Fibroblast of pulmonary artery (primary cell): ENCODE results near the gene COG6.
A peak's percentile ranks its signal among the peaks of the same experiment; 100 is the strongest.

Experiments
- DNase-seq: peaks from one replicate; pipeline ENCODE4 v3.0.0-alpha.2; 2010; ENCODE audit warnings: low read depth
- H3K4me3 ChIP-seq: replicated peaks from 2 replicates; pipeline ENCODE4 v1.5.1; 2011; ENCODE audit warnings: low read depth, mild to moderate bottlenecking, control low read depth, low read length, moderate library complexity
- TF ChIP-seq, protein P1 (sequence below): IDR thresholded peaks from 2 replicates; pipeline ENCODE4 v1.5.1; 2011; ENCODE audit warnings: mild to moderate bottlenecking, control low read depth, low read length, inconsistent platforms; ENCODE audit errors: missing control alignments

The COG6 gene

DNA sequence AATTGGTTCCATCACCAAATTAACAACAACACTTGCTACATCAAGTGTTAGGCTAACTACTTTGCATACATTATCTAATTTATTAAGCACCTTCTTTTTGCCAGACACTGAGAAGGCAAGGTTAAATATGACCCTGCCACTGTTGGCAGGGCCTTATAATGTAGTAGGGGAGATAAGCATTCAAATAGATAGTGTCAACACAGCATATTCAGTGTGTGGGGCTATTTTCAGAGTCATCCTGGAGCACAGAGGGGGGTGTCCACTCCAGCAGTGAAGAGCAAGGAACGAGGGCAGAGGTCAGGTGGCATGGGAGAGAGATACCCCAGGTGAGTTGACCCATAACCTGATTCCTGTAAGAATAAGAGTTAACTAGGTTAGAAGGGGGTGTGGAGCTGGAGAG, 121.6 kb downstream of the COG6 start:
- H3K4me3 ChIP-seq = no peak overlapping the region
- TF ChIP-seq, protein P1, sequence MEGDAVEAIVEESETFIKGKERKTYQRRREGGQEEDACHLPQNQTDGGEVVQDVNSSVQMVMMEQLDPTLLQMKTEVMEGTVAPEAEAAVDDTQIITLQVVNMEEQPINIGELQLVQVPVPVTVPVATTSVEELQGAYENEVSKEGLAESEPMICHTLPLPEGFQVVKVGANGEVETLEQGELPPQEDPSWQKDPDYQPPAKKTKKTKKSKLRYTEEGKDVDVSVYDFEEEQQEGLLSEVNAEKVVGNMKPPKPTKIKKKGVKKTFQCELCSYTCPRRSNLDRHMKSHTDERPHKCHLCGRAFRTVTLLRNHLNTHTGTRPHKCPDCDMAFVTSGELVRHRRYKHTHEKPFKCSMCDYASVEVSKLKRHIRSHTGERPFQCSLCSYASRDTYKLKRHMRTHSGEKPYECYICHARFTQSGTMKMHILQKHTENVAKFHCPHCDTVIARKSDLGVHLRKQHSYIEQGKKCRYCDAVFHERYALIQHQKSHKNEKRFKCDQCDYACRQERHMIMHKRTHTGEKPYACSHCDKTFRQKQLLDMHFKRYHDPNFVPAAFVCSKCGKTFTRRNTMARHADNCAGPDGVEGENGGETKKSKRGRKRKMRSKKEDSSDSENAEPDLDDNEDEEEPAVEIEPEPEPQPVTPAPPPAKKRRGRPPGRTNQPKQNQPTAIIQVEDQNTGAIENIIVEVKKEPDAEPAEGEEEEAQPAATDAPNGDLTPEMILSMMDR = no peak
- DNase-seq = no peak

DNA sequence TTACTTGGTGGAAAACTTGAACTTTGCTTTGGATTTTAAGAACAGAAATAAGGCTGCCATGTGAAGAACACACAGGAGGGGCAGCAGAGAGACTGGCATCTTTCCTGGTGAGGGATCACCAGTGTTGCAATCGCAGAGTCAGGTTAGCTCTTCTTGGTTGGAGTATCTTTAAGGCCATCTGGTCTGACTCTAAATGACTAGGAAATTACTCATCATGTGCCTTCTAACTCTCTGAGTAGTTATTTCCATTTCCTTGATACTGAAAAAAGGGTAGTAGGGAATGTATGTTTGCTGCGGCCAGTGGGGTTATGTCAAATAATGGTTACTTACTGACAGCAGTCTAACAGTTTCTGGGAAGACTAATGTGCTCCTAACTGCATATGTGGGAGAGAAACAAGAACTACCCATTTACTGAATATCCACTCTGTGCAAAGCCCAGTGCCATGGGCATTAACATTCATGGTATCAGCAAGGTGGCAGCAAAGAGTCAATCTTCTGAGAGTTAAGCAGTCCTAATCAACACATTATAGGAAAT, 122.1 kb downstream of the COG6 start:
- peak; percentile 87 for DNase-seq
- no peak overlapping the region for H3K4me3 ChIP-seq
- TF ChIP-seq, protein P1 = peak; percentile 53

DNA sequence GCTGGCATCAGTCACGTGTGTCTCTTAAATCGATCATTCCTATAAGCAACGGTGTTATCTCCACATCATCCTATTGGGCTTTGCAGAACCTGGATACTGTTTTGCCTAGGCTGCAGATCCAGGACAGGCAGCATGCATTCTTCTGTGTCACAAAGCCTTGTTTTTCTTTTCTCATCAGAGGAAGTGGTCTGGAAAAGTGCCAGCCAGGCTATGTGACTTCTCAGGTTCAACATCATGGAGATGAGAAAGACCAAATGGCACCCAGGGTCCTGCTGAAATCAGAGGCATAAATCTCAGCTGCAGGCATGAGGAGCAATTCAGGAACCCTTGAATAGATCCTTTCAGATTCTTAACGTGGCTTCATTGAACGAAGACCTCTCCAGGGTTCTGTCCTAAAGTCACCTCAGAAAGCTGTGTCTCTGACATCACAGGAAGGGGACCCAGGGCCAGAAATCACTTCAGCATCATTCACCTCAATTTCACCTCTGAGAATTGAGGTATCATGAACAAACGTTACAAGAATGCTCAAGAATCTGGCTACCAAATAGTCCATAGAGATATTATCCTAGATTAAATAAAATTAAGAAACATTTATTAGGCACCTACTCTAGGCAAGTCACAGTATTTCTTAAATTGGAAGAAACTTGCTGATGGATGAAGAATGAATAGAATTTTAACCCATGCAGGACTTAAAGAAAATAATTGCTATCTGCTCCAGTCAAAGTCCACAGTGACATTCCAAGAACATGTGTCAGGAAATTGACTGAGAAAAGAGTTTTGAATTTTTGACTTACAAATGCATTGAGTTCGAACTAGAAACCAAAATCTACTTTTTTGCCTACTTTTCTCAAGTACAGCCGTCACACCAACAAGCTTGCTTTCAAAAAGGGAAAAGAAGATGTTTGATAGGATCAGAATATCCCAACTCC, 124.1 kb downstream of the COG6 start:
- no peak overlapping the region for H3K4me3 ChIP-seq
- peak; percentile 60 for DNase-seq
- TF ChIP-seq, protein P1 = no peak

DNA sequence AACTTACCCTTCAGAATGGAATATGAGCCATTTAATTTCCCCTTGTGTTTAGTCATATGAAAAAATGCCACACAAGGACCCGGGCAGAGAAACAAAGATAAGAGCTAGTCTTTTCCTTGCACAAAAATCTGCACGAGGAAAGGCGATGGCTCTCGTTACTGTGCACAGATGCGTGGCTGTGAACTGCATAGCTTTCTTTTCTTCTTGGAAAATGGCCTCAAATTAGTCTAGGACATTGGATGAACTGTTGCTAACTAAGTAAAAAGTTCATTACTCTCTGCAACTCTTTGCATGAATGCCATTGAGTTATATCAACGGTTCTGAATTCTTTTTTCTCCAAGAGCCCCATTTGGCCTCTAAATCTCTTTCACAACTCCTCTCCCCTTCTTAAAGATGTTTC, 125.2 kb downstream of the COG6 start:
- H3K4me3 ChIP-seq = no peak overlapping the region
- DNase-seq = no peak
- TF ChIP-seq, protein P1 = no peak

DNA sequence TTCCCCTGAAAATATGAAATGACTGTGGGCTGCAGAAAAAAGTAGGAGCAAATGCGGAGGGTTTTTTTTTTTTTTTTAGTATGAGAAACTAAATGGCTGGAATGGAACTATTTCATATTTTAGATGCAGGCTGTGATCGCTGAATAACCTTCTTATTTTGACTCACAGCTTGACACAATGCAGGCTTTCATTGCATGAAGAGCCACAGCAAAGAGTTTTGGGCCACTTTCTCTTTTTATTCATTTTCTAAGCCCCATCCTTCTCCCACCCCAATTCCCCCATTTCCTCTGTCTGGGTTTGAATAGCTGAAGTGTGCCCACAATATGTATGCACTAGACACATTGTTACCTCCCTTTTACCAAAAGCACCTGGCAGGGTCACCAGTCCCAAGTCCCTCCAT, 125.9 kb downstream of the COG6 start:
- H3K4me3 ChIP-seq = no peak overlapping the region
- DNase-seq = no peak
- TF ChIP-seq, protein P1 = no peak

DNA sequence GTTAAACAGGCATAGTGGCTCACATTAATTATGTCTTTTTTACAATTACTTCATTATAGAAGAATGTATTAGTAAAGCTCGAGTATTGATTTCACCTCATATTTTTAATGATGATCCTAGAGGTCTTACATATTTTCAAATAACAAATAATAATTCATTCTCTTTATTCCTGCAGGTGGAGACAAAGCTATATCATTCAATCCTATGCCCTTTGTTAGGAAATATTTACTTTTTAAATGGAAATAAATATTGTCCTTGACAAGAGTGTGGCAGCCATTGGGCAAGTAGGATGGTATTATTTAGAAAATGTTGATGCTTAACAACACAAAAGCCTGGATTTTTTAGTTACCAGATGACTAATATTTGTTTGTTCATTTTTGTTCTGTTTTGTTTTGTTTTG, 127.6 kb downstream of the COG6 start:
- peak; percentile 57 for DNase-seq
- TF ChIP-seq, protein P1 = peak; percentile 22
- H3K4me3 ChIP-seq = no peak overlapping the region
